ENCODE data around the gene GPHN. TPM values are rescaled to one million over a fixed set of nuclear protein-coding genes. Genes with fewer than 3 reads are reported as not detected.
"Not testable (repeated sequence)": the region's sequence is repeated elsewhere in the genome, so short reads cannot be mapped to it uniquely, and the experiment has no call there.

GPHN gene
- total RNA-seq, 2 experiments from 2014 or later = 16.0 to 17.6 TPM

DNA sequence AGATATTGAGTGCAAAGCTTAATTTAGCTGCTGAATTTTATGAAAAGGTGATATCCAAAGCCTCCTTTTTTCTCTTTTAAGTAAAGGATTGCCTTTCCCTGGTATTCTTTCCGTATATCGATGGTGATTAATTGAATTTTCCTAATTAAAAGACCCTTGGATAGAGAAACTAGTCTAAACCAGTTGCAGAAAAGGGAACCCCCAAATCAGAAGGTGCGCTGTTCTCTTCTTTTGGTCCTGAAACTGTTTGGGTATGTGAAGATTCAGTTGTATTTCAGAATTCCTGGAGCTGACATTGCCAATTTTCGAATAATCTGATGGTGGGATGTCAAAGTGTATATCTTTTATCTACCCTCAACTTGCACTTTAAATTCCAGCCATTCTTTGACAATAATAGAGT lies 1.9 kb downstream of the GPHN start:
- ATAC-seq (ENCODE audit: low read depth) (no peak), DNase-seq (no peak)
- Mint-ChIP-seq H3K27me3 (peaks cover 14% of the 10 kb centered on the region), H3K4me1 (peaks cover 24% of the 10 kb centered on the region), H3K36me3 (peaks cover 2% of the 10 kb centered on the region), H3K27ac (no peak overlapping the region), H3K4me3 (peak overlapping the region; percentile 91), H3K9me3 (no peaks in the 10 kb centered on the region)
- POLR2A ChIA-PET = no interaction called here

GRCh38 chr14:66511849-66512248 lies 3.9 kb downstream of the GPHN start:
- DNase-seq = no peak
- no peak overlapping the region for H3K27ac Mint-ChIP-seq
- peaks cover 2% of the 10 kb centered on the region for H3K36me3 Mint-ChIP-seq
- peaks cover 19% of the 10 kb centered on the region for H3K4me1 Mint-ChIP-seq
- ATAC-seq (ENCODE audit: low read depth) = no peak
- H3K27me3 Mint-ChIP-seq = peaks cover 14% of the 10 kb centered on the region
- POLR2A ChIA-PET = no interaction called here
- no peak overlapping the region for H3K4me3 Mint-ChIP-seq
- no peaks in the 10 kb centered on the region for H3K9me3 Mint-ChIP-seq

GRCh38 chr14:66514213-66514612 lies 6.3 kb downstream of the GPHN start:
- H3K36me3 Mint-ChIP-seq = peaks cover 5% of the 10 kb centered on the region
- POLR2A ChIA-PET = no interaction called here
- ATAC-seq (ENCODE audit: low read depth) = no peak

DNA sequence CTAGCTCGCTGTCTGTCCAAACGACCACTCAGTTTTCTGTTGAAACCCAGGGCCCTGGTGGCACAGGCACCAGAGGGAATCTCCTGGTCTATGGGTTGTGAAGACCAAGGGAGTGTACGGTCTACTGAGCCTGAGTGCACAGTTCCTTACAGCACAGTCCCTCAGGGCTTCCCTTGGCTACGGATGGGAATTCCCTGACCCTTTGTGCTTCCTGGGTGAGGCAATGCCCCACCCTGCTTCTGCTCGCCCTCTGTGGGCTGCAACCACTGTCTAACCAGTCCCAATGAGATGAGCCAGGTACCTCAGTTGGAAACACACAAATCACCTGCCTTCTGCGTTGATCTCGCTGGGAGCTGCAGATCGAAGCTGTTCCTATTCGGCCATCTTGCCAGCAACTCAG lies 22.6 kb downstream of the GPHN start:
- Mint-ChIP-seq H3K36me3 (peaks cover 9% of the 10 kb centered on the region), H3K27me3 (no peaks in the 10 kb centered on the region), H3K27ac (no peak overlapping the region), H3K4me1 (peaks cover 5% of the 10 kb centered on the region), H3K9me3 (peaks cover 7% of the 10 kb centered on the region), H3K4me3 (no peak overlapping the region)
- POLR2A ChIA-PET = no interaction called here
- ATAC-seq (ENCODE audit: low read depth) (no peak), DNase-seq (no peak)

More at GRCh38 chr14:66514213-66514612, 6.3 kb downstream of the GPHN start:
- no peak overlapping the region for H3K27ac Mint-ChIP-seq
- peaks cover 14% of the 10 kb centered on the region for H3K27me3 Mint-ChIP-seq
- peaks cover 3% of the 10 kb centered on the region for H3K9me3 Mint-ChIP-seq
- DNase-seq = no peak
- peaks cover 18% of the 10 kb centered on the region for H3K4me1 Mint-ChIP-seq
- no peak overlapping the region for H3K4me3 Mint-ChIP-seq

DNA sequence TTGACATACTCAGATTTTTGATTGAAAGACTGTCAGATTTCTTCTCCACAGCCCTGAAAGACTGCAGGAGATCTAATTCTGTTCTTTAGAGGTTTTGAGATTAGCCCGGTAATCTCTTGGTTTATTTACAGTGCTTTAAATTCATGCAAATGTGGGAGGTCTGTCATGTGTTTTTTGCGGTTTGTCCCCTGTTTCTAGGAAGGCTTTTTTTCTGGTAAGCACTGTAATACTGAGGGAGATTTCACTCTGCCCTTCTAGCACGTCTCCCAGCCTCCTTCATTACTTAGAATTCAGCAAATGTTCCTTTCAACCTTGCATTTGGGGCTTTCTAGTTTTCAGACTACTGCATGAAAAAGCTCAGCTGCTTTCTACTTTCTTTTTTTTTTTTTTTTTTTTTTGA lies 31.1 kb downstream of the GPHN start:
- POLR2A ChIA-PET = no interaction called here
- no peak overlapping the region for H3K4me3 Mint-ChIP-seq
- ATAC-seq (ENCODE audit: low read depth) (peak; percentile 18), DNase-seq (no peak)
- H3K36me3 Mint-ChIP-seq = peaks cover 3% of the 10 kb centered on the region
- H3K27ac Mint-ChIP-seq = no peak overlapping the region
- H3K27me3 Mint-ChIP-seq = no peaks in the 10 kb centered on the region
- peaks cover 3% of the 10 kb centered on the region for H3K4me1 Mint-ChIP-seq
- peaks cover 3% of the 10 kb centered on the region for H3K9me3 Mint-ChIP-seq

- Mint-ChIP-seq H3K27me3 (no peaks in the 10 kb centered on the region), H3K36me3 (peaks cover 3% of the 10 kb centered on the region), H3K4me1 (peaks cover 3% of the 10 kb centered on the region), H3K9me3 (peaks cover 3% of the 10 kb centered on the region), H3K27ac (no peak overlapping the region), H3K4me3 (no peak overlapping the region)
- POLR2A ChIA-PET = no interaction called here
- no peak for DNase-seq
- no peak for ATAC-seq (ENCODE audit: low read depth)
Observed at GRCh38 chr14:66540038-66540437, 32.1 kb downstream of the GPHN start.

GRCh38 chr14:66541627-66542026 lies 33.7 kb downstream of the GPHN start:
- H3K36me3 Mint-ChIP-seq = peaks cover 3% of the 10 kb centered on the region
- H3K4me1 Mint-ChIP-seq = peaks cover 3% of the 10 kb centered on the region
- H3K27me3 Mint-ChIP-seq = no peaks in the 10 kb centered on the region
- H3K27ac Mint-ChIP-seq = no peak overlapping the region
- POLR2A ChIA-PET = no interaction called here
- peaks cover 3% of the 10 kb centered on the region for H3K9me3 Mint-ChIP-seq
- no peak for ATAC-seq (ENCODE audit: low read depth)
- H3K4me3 Mint-ChIP-seq = no peak overlapping the region
- DNase-seq = no peak

DNA sequence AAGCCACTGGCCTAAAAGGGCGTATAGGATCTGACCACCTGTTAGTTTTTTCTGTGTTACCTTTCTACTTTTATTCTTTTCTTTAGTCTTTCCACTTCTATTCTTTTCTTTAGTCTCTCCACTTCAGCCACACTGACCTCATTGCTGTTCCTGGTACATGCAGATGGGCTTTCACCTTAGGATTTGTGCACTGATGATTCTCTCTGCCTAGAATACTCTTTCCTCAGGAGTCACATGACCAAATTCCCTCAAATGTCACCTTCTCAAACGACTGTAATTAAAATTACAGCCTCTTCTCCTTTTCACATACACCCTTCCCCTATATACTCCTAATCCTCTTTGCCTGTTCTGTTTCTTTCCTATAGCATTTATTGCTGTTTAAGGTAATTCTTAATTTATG lies 36.0 kb downstream of the GPHN start:
- H3K27ac Mint-ChIP-seq = no peak overlapping the region

DNA sequence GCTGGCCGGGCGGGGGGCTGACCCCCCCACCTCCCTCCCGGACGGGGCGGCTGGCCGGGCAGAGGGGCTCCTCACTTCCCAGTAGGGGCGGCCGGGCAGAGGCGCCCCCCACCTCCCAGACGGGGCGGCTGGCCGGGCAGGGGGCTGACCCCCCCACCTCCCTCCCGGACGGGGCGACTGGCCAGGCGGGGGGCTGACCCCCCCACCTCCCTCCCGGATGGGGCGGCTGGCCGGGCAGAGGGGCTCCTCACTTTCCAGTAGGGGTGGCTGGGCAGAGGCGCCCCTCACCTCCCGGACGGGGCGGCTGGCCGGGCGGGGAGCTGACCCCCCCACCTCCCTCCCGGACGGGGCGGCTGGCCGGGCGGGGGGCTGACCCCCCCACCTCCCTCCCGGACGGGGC lies 37.2 kb downstream of the GPHN start:
- H3K36me3 Mint-ChIP-seq; H3K27me3 Mint-ChIP-seq; H3K4me3 Mint-ChIP-seq; H3K27ac Mint-ChIP-seq; H3K9me3 Mint-ChIP-seq; ATAC-seq (ENCODE audit: low read depth); POLR2A ChIA-PET; H3K4me1 Mint-ChIP-seq; DNase-seq: not testable (repeated sequence)

More for the DNA sequence above, 36.0 kb downstream of the GPHN start:
- ATAC-seq (ENCODE audit: low read depth) (no peak), DNase-seq (no peak)
- H3K36me3 Mint-ChIP-seq = peaks cover 5% of the 10 kb centered on the region
- peaks cover 1% of the 10 kb centered on the region for H3K4me1 Mint-ChIP-seq
- no peaks in the 10 kb centered on the region for H3K27me3 Mint-ChIP-seq
- H3K4me3 Mint-ChIP-seq = no peak overlapping the region
- POLR2A ChIA-PET = no interaction called here
- peaks cover 4% of the 10 kb centered on the region for H3K9me3 Mint-ChIP-seq

GRCh38 chr14:66545751-66546150 lies 37.8 kb downstream of the GPHN start:
- H3K4me3 Mint-ChIP-seq; H3K9me3 Mint-ChIP-seq; ATAC-seq (ENCODE audit: low read depth); POLR2A ChIA-PET; DNase-seq; H3K27ac Mint-ChIP-seq; H3K27me3 Mint-ChIP-seq; H3K36me3 Mint-ChIP-seq; H3K4me1 Mint-ChIP-seq: not testable (repeated sequence)

GRCh38 chr14:66563731-66564130 lies 55.8 kb downstream of the GPHN start:
- no peak overlapping the region for H3K27ac Mint-ChIP-seq
- H3K9me3 Mint-ChIP-seq = no peaks in the 10 kb centered on the region
- ATAC-seq (ENCODE audit: low read depth) (no peak), DNase-seq (no peak)
- H3K27me3 Mint-ChIP-seq = no peaks in the 10 kb centered on the region
- H3K36me3 Mint-ChIP-seq = peaks cover 6% of the 10 kb centered on the region
- no peak overlapping the region for H3K4me3 Mint-ChIP-seq
- POLR2A ChIA-PET = no interaction called here
- H3K4me1 Mint-ChIP-seq = no peaks in the 10 kb centered on the region

DNA sequence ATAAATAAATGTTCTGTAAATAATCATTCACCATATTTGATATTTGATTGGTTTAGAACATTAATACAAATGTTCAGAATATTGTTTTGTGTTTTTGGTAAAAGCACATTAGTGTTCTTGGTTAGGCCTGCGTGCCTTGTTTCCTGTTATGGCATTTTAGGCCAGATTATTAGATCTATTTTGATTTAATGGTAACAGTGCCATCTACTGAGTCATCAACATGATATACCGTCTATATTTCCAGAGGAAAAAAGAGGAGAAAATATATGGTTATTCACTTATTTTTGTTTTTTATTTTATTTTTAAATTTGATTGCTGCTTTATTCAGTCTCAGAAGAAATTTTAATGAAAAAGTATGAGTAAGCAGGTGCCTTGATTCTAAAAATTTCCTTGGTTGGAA lies 60.3 kb downstream of the GPHN start:
- DNase-seq = no peak
- no peak for ATAC-seq (ENCODE audit: low read depth)
- H3K9me3 Mint-ChIP-seq = peaks cover 23% of the 10 kb centered on the region
- H3K27ac Mint-ChIP-seq = no peak overlapping the region
- no peaks in the 10 kb centered on the region for H3K27me3 Mint-ChIP-seq
- H3K4me1 Mint-ChIP-seq = no peaks in the 10 kb centered on the region
- no peak overlapping the region for H3K4me3 Mint-ChIP-seq
- POLR2A ChIA-PET = no interaction called here
- peaks cover 10% of the 10 kb centered on the region for H3K36me3 Mint-ChIP-seq

DNA sequence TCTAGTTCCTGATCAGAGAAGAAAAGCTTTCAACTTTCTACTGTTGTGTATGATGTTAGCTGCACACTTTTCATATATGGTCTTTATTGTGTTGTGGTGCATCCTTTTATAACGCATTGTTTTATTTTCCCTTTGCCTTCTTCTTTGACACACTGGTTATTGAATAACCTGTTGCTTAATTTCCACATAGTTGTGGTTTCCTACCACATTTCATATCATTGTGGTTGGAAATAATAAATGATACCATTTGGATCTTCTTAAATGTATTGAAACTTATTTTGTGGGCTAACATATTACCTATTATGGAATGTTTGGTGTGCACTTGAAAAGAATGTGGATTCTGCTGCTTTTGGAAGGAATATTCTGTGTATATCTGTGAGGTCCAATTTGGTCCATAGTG lies 64.9 kb downstream of the GPHN start:
- ATAC-seq (ENCODE audit: low read depth) = no peak
- Mint-ChIP-seq H3K36me3 (peaks cover 24% of the 10 kb centered on the region), H3K27me3 (no peaks in the 10 kb centered on the region), H3K9me3 (peaks cover 33% of the 10 kb centered on the region), H3K27ac (no peak overlapping the region), H3K4me1 (no peaks in the 10 kb centered on the region), H3K4me3 (no peak overlapping the region)
- DNase-seq = no peak
- POLR2A ChIA-PET = no interaction called here

DNA sequence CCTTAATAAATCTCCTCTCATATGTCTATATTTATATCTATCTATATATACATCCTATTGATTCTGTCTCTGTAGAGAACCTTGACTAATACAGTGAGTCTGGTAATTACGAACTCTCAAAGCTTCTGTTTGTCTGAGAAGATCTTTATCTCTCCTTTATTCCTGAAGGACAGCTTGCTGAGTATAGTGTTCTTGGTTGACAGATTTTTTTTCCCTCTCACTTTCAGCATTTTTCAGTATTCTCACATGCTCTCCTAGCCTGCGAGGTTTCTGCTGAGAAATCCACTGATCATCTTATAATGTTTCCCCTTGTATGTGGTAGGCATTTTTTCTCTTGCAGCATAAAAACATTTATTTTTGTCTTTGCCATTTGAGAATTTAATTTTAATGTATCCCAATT lies 67.1 kb downstream of the GPHN start:
- no peak for DNase-seq
- H3K9me3 Mint-ChIP-seq = peaks cover 33% of the 10 kb centered on the region
- H3K27me3 Mint-ChIP-seq = no peaks in the 10 kb centered on the region
- ATAC-seq (ENCODE audit: low read depth) = no peak
- no peaks in the 10 kb centered on the region for H3K4me1 Mint-ChIP-seq
- no peak overlapping the region for H3K4me3 Mint-ChIP-seq
- POLR2A ChIA-PET = no interaction called here
- peaks cover 24% of the 10 kb centered on the region for H3K36me3 Mint-ChIP-seq
- H3K27ac Mint-ChIP-seq = no peak overlapping the region

GRCh38 chr14:66575939-66576338 lies 68.0 kb downstream of the GPHN start:
- ATAC-seq (ENCODE audit: low read depth) = no peak
- peaks cover 22% of the 10 kb centered on the region for H3K36me3 Mint-ChIP-seq

More at GRCh38 chr14:66575939-66576338, 68.0 kb downstream of the GPHN start:
- no peak for DNase-seq
- H3K4me3 Mint-ChIP-seq = no peak overlapping the region
- POLR2A ChIA-PET = no interaction called here
- no peaks in the 10 kb centered on the region for H3K27me3 Mint-ChIP-seq
- no peaks in the 10 kb centered on the region for H3K4me1 Mint-ChIP-seq
- peaks cover 29% of the 10 kb centered on the region for H3K9me3 Mint-ChIP-seq
- no peak overlapping the region for H3K27ac Mint-ChIP-seq
